GM06990 (cell line): ENCODE measurements around the gene ASPHD2.

Experiments
- DNase-seq: peaks from one replicate; pipeline ENCODE4 v3.0.0-alpha.2; 2011; ENCODE audit not compliant: insufficient read length; ENCODE audit errors: extremely low read depth
- H3K27me3 ChIP-seq: replicated peaks from 2 replicates; pipeline ENCODE4 v1.6.0; 2011; ENCODE audit warnings: low read length; ENCODE audit not compliant: control insufficient read depth, insufficient read depth
- H3K36me3 ChIP-seq: 2 replicates; pipeline ENCODE4 v1.5.1; 2011; ENCODE audit warnings: low read length; ENCODE audit not compliant: control insufficient read depth, insufficient read depth
- H3K4me3 ChIP-seq: replicated peaks from 2 replicates; pipeline ENCODE4 v1.5.1; 2011; ENCODE audit warnings: low read depth, mild to moderate bottlenecking, control low read depth, low read length
- TF ChIP-seq, protein P1 (sequence below): IDR thresholded peaks from 2 replicates; pipeline ENCODE4 v1.5.1; 2011; ENCODE audit warnings: low read length, control low read depth, mild to moderate bottlenecking, inconsistent platforms; ENCODE audit not compliant: insufficient read depth, poor library complexity, severe bottlenecking

ASPHD2 gene

DNA sequence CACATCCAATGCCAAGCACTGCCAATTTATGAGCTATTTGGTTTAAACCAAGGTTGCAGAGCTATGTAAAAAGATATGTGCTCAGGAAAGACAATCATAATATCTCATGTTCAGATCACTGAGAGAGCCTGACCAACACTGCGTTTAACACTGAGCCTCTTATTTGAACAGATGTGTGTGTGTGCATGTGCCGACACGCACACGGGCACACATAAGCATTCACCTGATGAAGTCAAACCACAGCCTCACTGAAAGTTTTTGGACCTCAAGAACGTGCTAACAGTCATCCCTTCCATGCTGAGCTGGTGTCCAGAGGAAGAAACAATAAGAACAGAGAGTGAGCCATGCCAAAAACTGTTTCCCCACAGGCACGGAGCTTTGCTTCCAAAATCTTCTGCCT lies 31.1 kb downstream of the ASPHD2 start:
- no peaks in the 10 kb centered on the region for H3K27me3 ChIP-seq
- no peak for DNase-seq
- H3K4me3 ChIP-seq, result no peak overlapping the region
- peaks cover 29% of the 10 kb centered on the region for H3K36me3 ChIP-seq
- TF ChIP-seq, protein P1, sequence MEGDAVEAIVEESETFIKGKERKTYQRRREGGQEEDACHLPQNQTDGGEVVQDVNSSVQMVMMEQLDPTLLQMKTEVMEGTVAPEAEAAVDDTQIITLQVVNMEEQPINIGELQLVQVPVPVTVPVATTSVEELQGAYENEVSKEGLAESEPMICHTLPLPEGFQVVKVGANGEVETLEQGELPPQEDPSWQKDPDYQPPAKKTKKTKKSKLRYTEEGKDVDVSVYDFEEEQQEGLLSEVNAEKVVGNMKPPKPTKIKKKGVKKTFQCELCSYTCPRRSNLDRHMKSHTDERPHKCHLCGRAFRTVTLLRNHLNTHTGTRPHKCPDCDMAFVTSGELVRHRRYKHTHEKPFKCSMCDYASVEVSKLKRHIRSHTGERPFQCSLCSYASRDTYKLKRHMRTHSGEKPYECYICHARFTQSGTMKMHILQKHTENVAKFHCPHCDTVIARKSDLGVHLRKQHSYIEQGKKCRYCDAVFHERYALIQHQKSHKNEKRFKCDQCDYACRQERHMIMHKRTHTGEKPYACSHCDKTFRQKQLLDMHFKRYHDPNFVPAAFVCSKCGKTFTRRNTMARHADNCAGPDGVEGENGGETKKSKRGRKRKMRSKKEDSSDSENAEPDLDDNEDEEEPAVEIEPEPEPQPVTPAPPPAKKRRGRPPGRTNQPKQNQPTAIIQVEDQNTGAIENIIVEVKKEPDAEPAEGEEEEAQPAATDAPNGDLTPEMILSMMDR, result no peak

DNA sequence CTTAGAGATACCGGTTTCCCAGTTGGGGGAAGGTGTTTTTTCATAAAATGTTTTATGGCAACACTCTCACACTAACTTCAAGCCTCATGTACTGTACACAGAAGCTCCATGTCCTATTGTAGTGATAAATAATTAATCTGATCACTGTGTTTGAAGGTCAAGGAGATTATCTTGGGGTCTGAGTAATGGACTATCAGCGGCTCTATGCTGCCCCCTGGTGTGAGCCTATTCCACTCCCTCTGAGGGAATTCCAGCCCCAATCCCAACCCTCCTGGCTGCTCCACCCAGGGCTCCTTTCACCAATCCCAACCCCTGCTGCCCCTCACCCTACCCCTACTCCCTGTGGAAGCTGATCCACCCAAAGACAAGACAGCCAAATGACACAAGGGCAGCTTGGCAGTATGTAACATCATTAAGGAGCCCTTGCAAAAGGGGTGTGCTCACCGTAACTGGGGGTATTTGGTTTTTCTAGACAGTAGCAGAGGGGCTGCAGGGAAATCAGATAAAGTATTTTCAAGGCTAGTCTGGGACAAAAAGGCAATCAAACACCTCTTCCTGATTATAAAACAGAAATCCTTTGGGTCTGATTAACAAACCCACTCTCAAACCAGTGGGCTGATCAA lies 32.2 kb downstream of the ASPHD2 start:
- no peak overlapping the region for H3K4me3 ChIP-seq
- H3K36me3 ChIP-seq, result peaks cover 31% of the 10 kb centered on the region
- no peak for DNase-seq
- no peaks in the 10 kb centered on the region for H3K27me3 ChIP-seq
- TF ChIP-seq, protein P1, result peak; percentile 79

DNA sequence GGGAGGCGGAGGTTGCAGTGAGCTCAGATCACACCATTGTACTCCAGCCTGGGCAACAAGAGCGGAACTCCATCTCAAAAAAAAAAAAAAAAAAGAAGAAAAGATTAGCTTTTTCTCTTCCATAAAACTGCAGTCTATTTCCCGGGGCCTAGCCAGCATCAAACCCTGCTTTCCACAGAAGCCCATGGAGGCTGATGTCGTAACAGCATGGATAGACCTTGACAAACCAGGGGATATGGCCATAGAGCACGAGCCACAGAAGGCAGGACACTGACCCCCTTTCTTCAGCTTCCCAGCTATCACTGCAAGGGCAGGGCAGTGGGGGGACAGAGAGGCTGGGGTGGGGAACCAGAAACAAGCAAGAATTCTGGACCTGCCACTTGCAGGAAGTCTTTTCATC lies 33.0 kb downstream of the ASPHD2 start:
- DNase-seq, result no peak
- Histone ChIP-seq H3K27me3 (no peaks in the 10 kb centered on the region), H3K36me3 (peaks cover 31% of the 10 kb centered on the region), H3K4me3 (no peak overlapping the region)
- TF ChIP-seq, protein P1, result no peak

DNA sequence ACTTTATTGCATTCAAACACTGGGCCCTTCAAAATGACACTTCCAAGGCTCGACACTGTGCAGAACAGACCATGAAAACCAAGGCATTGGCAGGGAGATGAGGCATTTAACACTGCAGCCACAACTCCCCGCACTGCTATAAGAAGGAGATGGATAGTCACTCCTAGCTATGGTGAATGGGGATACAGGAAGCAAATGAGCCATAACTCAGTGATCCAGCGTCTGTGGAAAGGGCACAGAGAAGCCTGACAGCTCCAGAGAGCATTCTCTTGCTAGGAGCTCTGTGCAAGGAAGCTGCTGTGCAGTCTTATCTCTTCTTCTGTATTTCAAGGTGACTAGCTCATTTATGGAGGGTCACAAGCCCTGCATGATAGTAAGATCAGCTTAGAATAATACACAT lies 33.6 kb downstream of the ASPHD2 start:
- Histone ChIP-seq H3K4me3 (no peak overlapping the region), H3K27me3 (no peaks in the 10 kb centered on the region), H3K36me3 (peaks cover 30% of the 10 kb centered on the region)
- no peak for DNase-seq
- TF ChIP-seq, protein P1, result no peak

DNA sequence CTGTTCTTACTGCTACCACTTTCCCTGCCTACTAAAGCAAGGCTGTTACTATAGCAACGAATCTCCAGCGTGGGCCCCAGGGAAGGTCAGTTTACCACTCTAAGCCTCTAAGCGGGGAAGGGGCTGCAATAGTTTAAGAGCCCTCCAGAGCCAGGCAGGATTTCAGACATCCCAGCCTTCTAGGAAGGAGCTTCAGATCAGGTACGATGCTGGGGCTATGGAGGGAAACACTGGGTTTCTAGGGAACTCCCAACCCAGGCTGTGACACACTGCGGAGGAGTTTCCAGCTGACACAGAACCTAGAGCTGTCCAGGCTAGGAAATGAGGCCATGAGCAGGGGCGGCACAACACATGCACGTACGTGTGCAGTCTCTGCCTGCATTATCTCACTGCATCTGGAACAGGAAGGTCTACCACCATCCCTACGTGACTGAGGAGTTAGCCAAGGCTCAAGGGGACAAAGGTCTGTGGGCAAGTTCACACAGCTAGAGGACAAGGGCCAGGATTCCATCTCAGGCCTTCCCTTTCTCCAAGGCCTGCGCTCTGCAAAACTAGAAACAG lies 34.1 kb downstream of the ASPHD2 start:
- Histone ChIP-seq H3K36me3 (peaks cover 28% of the 10 kb centered on the region), H3K27me3 (no peaks in the 10 kb centered on the region), H3K4me3 (no peak overlapping the region)
- no peak for DNase-seq
- TF ChIP-seq, protein P1, result no peak

DNA sequence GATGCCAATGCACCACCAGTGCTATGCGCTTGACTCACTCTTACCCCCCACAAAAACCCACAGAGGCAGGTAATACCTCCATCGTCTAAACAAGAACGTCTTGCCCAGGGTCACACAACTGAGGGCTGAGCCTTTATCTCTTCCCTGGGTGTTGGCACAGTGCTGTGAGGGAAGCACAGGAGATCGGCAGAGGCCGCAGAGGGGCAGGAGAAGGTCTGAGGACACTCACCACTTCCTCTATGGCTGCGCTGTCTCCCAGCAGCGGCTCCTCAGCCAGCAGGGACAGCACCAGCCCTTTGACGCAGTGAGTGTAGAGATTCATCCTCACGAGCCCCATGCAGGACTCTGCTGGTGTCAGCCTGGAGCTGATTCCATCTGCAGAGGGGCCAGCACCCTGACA lies 34.6 kb downstream of the ASPHD2 start:
- TF ChIP-seq, protein P1, result no peak
- Histone ChIP-seq H3K27me3 (no peaks in the 10 kb centered on the region), H3K4me3 (no peak overlapping the region), H3K36me3 (peaks cover 31% of the 10 kb centered on the region)
- no peak for DNase-seq
